COLO668 (cell line): ENCODE data around the gene EYA4.
"Not testable (repeated sequence)": the region's sequence is repeated elsewhere in the genome, so short reads cannot be mapped to it uniquely, and the experiment has no call there.

Experiments used
- DNase-seq: peaks from one replicate; lab custom pipeline; 2025; ENCODE audit not compliant: unreplicated experiment; lab: John Stamatoyannopoulos, UW

The EYA4 gene

GRCh38 chr6:133554121-133554520 is 313.0 kb downstream of the EYA4 start:
- not testable (repeated sequence) for DNase-seq

GRCh38 chr6:133555685-133556084 is 314.5 kb downstream of the EYA4 start:
- DNase-seq = no peak

- no peak for DNase-seq
These were observed 318.8 kb downstream of the EYA4 start for GRCh38 chr6:133559926-133560325.

- DNase-seq = no peak
These were observed 326.5 kb downstream of the EYA4 start for GRCh38 chr6:133567636-133568035.

- peak; percentile 22 for DNase-seq
These were observed 328.1 kb downstream of the EYA4 start for GRCh38 chr6:133568970-133569889.

- no peak for DNase-seq
These were observed 330.5 kb downstream of the EYA4 start for GRCh38 chr6:133571681-133572080.

GRCh38 chr6:133577851-133578250 is 336.7 kb downstream of the EYA4 start:
- DNase-seq = no peak
